Posterior vena cava (tissue), 2 donors: ENCODE results near the gene SETD3. TPM values are rescaled to one million over a fixed set of nuclear protein-coding genes. Genes with fewer than 3 reads are reported as not detected.

Experiments used
- DNase-seq: peaks from one replicate; pipeline ENCODE4 v3.0.0-alpha.2; 2020; ENCODE audit warnings: low spot score
- intact Hi-C, 2 donors: fragments of 100-400 bp; cut with DNase I; formaldehyde crosslinking; loops; one replicate each; pipeline versions ENCODE4 v1.14.1 to v1.14.2; 2022 to 2023
- total RNA-seq, 2 donors: library from RNA; stranded (reverse); fragmentation: NEBNext Ultra II Directional; extraction: Animal tissue kit (Norgen Biotek cat#: 25700); gene quantifications; one replicate each; pipeline ENCODE4 v1.2.1, GENCODE V29; 2021
- donor health status: DM: yes; HTN: yes; CAD: no.
- donor health status: DM: yes; HTN: yes; CAD: no.

The SETD3 gene
- total RNA-seq, 2 donors from 2014 or later, result 74.5 to 103 TPM

DNA sequence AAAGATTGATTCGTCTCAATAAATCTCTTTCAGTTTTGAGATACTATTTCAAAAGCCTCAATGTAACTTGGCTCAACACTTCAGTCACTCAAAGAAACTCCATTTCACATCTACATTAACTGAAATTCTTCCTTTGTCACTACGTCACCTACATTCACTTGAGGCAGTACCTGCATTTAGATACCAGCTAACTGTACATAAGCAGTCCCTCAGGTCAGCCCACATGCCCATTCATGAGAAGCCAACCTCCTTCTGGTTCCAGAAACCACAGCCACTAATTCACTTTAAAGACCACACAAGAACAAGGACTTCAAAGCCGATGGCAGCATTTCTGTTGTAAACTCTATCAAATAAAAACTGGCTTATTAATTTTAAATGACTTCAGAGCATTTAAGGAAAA is 43.0 kb downstream of the SETD3 start:
- DNase-seq, result no peak
- intact Hi-C loops, result no loop called here

DNA sequence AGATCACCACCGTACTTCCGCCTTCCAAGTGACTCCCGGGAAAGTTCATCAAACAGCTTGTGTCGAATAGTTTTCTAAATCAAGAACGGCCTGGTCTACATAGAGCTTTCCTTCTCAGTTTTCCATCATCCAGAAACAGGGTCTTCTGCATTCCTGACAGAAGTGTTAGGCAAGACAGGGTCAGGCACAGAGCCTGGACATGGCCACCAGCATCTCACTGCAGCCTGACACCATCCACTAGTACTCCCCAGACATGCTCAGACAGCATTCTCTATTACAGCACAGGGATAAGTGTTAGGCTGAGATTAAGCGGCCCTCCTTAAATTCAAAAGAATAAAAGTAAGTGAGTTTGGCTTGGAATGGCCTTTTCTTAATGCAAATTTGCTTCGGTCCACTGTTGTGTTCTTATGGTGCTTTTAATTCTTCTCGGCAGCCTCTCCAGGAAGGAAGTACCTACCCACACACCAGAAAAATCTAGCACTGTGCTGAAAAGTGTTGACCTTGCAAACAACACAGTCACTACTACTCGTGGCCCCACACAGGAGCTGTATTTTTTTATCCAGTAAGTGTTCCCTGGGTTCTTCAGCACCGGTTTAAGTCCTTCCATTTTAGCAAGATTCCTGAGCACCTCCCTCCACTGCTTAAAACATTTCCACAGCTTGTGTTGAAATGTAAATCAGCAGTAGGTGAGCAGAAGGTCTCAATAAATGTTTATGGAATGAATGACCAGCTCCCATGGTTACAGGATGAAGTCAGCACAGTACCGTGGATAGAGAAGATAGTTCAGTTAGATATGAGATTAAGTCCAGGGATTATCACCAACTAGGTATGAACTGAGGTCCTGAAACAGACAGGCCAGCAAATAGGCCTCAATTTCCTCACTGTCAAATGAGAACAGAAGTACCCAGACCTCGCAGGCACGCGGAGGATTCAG is 44.1 kb downstream of the SETD3 start:
- intact Hi-C loops, result no loop called here
- no peak for DNase-seq

DNA sequence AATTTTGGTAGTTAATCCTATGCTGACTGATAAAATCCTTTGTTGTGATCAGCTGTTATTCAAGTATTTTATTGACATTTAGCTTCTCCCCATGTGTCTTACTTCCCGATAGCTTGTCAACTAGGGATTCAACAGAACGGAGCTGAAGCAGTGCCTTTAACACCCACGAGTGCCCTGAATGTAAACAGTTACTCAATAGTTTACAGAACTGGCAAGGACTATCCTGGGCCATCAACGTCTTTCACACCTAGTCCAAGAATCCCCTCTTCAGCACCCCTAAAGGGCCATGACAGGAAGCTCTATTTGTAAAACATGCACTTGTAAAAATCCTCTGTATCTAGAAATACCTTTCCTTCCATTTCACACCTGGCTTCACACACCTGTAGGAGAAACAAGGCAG is 45.3 kb downstream of the SETD3 start:
- intact Hi-C loops, result no loop called here
- DNase-seq, result no peak

DNA sequence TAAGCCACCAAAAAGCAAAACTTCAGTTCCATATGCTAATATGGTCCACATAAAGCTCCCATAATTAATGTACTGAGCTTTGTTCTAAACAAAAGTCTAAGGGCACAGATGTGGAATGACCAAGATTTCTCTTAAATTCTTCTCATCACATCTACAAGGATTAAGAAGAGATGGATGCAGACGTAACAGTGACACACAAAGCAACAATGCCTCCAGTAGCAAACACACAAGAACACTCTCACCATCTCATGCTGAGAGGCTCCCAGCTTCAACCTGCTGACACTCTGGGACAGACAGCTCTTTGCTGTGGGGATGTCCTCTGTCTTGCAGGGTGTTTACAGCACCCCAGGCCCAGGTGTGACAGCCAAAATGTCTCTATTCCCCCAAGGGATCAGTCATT is 48.2 kb downstream of the SETD3 start:
- intact Hi-C loops, result no loop called here
- no peak for DNase-seq

DNA sequence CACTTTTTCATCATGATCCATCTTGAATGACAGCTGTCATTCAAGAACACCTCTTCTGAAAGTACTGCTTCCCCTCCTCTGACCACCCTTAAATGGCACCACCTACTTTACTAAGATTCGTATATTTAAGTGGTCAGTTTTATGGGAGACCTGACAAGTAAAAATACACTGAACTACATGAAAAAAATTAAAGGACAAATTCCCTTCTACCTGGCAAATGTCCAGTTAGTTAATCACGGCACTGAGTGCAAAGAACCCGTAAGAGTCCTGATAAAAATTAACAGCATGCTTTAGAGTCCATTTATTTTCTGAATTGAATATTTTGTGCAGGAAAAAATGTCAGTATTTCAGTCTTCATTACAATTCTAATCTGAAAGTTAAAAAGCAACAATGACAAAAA is 48.7 kb downstream of the SETD3 start:
- DNase-seq, result no peak
- intact Hi-C loops, result no loop called here

DNA sequence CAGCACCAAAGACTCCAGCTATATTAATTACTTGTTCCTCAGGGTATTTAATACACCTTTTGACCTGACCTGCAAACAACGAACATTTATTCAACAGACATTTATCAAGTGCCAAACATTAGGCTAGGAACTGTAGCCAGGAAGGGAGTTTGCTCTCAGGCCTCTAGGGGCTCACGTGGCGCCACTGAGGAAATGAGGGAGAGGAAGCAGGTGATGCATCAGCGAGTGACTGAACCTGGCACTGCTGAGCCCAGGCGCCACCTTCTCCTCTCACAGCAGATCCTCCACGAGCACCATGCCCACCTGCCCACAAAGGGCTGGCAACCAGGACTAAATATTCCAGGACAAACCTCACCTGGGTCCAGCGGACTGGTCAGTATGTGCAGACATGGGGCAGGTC is 50.2 kb downstream of the SETD3 start:
- no peak for DNase-seq
- intact Hi-C loops, result no loop called here

DNA sequence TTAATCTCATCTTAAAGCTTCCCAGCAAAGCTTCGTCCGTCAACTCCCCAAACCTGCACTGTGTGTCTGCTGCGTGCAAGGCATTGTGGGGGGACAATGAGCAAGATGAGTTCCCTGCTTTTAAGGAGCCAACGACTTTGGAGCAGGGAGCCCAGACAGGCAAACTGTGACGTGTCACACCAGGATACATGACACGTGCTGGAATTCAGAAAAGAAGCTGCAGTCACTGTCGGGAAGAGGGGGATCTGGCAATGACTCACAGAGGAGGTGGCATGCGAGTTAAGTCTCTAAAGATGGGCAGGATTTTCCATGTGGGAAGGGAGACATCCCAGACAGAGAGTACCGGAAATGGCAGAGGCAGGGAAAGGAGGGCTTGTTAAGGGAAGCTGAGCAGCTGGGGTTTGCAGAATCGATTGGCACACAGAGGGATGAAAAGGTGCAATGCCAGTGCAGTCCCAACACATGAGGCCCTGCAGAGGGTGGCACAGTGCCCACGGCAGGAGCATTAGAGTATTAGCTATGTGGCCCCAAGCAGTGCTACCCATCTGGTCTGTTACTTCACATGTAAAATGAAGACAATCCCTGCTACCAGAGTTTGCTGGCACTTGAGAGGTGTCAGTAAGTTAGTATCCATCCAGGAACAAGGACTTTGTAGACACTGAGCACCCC is 52.9 kb downstream of the SETD3 start:
- intact Hi-C loops, result no loop called here
- DNase-seq, result no peak

DNA sequence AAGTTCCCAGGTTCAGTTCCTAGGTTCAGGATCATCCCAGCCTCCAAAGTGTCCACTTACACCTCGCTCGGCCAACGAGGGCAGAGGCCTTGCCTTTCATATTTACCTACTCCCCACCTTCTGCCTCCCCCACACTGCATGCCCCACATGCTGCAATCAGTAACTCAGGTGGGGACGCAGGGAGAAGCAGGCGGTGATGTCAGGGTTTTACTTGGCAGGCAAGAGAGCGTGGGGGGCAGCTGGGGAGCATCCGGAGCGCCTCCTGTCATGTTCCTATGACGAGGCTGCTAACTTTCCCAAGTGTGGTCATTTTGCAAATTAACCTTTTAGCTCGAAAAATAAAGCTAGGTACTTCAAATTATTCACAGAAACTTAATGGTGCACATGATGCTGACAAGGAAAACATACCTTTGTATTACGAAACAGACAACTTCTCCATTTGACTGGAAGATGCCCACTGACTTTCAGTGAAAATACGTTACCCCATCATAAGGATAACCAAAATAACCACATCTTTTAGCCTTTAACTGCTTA is 53.8 kb downstream of the SETD3 start:
- intact Hi-C loops, result no loop called here
- DNase-seq, result no peak

DNA sequence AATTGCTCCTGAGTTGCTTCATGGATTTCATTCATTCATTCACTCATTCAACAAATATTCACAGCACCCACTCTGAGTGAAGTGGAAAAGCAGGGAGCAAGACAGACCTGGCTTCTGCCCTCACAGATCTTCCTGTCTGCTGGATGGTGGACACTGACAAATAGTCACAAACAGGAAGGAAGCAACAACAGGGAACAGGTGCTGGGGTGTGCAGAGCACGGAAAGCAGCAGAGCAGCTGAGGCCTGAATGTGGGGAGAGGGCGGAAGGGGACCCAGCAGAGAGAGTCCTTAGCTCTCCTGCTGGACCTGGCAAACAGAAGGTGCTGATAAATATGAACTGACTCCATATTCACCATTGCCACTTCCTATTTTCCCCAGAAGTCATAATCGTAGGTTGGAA is 54.4 kb downstream of the SETD3 start:
- DNase-seq, result no peak
- intact Hi-C loops, result no loop called here

DNA sequence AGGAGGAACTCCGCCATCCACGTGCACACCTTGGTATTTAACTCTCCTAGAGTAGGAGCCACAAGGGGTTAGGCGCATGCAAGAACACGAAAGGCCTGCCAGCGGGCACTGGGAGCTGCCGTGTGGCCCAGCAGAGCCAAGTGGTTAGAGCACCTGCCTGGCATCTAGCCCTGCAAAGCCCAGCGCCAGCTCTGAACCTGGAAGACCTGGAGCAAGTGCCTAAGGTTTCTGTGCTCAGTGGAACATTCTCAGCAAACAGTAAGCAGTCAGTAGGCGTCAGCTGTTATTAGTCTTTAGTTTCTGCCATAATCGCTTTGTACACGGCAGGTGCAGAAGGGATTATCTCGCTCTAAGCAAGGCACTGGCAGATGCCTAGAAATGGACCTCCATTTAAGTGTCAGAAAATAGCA is 55.4 kb downstream of the SETD3 start:
- intact Hi-C loops, result no loop called here
- no peak for DNase-seq

DNA sequence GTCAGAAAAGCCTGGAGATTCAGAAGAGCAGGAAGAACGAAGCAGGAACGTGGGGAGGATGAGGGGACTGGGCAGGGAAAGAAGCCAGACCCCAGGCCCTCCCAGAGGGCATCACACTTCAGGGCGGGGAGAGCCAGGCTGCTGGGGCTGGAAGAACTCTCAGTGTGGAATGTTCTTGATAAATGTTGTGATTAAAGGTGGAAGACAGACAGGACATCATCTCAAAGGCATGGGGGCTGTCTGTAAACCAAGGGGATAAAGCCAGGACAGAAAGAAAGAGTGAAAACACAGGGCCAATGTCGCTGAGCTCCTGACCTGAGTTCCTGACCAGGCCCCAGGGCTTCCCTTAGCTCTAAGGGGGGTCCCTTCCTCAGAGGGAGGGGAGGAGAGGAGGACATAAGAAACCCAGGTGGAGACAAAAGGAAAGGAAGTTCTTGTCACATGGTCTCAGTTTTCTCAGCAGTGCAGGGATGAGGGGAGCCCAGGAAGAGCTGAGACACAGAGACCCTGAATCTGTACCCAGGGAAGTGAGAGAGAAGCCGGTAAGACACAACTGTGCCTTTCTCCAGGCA is 56.3 kb downstream of the SETD3 start:
- intact Hi-C loops, result no loop called here
- DNase-seq, result no peak

DNA sequence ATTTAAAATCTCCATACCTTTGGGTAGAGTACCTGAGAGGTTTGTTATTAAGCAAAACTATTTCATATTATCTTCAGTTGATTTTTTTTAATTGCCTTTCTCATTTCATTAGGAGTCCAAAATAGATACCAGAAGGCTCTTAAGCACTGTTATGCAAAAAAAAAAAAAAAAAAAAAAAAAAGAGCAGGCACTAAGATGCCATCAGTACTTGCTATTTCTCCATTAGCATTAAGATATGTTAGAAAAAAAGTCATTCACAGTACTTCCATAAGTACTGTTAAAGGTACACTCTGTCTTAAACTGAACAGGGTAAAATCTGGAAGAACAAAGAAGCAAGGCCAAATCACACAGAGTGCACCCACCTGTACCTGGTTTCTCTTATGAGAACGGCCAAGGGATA is 57.2 kb downstream of the SETD3 start:
- DNase-seq, result no peak
- intact Hi-C loops, result no loop called here

DNA sequence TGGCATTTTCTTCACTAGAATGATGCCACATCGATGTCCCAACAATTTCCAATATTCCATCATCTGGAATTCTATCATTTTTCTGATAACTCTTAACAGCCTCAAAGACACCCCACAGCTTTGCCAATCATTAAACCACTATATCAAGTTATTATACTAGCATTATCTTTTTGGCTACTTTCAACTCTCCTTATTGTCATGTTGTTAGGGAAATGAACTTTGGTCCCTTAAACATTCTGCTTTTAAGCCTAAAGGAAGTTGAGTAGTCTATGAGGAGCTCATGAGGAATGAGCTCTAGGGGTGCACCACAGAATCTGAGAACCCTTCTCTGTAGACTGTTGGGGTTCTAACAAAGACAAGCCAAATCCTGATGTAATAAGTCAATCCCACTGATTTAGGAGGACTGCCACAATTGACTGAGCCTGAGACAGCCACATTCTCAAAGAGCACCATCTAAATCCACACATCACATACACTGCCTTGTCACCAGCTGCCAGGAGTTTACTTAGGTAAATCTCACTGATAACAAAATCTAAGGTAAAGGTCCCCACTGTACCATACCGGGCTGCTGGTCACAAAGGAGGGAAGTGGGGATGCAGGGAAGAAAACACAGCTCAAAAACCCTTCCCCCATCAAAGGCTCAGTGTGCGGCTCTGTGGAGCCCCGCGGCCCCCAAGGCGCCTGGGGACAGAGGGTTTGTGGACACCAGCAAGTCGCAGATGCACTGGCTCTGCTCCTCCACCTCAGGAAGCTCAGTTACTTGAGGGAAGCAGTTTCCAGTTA is 58.2 kb downstream of the SETD3 start:
- no peak for DNase-seq
- intact Hi-C loops, result no loop called here

DNA sequence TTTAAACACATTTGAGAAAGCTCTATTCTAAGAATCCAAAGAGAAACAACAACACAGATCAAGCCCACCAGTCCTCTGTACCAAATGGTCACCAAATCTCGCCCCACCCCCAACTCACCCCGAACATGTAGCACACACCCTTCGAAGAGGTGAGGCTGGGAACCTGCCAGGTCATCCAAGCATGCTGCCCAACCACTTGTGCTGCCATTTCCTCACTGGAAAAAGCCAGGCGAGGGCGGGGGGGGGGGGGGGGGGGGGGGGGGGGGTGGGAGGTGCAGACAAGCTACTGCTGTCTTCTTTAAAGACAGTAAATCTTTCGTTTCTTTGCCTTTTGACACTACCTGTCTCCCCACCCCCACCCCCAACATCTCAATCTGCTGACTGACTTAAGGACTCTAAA is 59.9 kb downstream of the SETD3 start:
- intact Hi-C loops, result no loop called here
- no peak for DNase-seq

DNA sequence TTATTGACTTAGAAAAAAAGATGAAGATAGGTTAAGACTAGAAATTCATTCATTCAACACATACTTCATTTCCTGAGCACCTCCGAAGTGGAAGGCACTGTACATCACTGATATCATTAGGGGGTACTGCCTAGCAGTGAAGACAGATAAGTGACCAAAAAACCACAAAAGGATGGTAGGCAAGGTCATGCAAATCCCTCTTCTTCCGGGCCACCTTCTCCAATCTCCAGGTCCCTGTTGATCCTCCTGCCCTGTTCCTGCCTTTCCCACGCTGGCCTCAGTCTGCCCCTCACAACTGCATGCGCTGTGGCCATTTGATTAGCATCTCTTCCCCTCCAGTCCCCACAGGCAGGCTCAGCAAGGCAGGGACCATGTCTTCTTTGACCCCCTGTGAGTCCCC is 60.8 kb downstream of the SETD3 start:
- no peak for DNase-seq
- intact Hi-C loops, result no loop called here

DNA sequence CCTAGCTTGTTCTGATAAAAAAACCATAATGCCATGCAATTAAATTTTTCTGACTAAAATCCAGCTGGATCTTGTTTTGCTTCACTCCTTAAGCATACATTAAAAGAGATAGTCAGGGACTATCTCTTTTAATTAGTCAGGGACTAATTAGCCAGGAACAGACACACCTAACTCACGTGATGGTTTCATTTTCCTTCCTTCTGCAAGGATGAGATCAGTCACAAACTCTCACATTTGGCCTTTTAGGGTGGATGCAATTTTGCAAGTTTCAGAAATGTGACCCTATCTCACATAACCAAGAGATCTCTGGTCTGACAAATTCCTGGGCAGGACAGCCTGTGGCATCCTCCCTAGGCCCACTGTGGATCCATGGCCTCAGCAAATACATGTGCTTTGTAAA is 62.4 kb downstream of the SETD3 start:
- intact Hi-C loops, result no loop called here
- DNase-seq, result no peak

DNA sequence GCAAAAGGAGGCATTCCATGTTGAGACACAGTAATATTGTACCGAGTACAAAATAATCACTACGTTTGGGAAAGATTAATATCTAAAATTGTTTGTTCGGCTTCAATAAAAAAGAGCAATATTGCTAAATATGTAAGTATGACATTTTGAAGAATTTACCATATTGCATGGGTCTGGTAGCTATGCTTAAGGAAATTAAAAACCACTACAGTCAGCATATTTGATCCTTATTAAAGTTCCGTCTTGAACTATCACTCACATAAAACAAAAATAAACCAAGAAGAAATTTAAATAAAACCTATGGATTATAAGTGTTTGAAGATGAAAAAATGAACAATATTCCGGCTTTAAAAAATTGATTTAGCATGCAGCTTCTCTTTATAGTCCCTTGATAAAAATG is 63.8 kb downstream of the SETD3 start:
- intact Hi-C loops, result no loop called here
- DNase-seq, result no peak

DNA sequence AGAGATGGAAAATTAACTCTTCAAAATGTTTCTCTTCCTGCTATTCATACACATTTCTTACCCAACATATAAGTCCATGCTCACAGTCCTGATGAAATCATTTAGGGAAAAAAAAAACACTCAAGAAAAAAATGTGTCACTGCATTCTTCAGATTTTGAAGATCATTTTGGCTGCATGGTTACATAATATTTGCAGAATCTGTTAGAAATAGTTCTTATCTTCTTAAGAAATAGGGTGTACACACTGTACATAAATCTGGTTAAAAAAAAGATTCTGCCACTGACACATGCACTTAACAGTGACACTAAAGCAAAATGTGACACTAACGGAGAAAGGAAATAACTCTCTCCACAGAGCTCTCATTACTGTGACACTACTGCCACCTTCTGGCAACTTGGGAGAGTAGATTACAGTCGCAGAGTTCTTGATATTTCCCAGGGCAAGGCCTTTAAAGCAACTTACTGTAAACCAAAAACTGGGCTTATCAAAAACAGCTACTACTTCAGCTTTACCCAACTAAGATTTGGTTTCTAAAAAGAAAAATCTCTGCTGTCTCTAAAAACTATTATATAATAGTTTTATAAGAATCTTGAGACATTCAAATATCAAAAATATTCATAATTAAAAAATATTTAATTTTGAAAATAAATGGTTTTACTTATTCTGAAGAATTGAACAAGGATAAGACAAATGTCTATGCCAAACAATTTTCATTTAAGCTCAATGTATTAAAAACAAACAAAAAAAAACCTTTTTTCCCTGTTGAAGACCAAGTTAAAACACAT is 65.0 kb downstream of the SETD3 start:
- no peak for DNase-seq
- intact Hi-C loops, result no loop called here

DNA sequence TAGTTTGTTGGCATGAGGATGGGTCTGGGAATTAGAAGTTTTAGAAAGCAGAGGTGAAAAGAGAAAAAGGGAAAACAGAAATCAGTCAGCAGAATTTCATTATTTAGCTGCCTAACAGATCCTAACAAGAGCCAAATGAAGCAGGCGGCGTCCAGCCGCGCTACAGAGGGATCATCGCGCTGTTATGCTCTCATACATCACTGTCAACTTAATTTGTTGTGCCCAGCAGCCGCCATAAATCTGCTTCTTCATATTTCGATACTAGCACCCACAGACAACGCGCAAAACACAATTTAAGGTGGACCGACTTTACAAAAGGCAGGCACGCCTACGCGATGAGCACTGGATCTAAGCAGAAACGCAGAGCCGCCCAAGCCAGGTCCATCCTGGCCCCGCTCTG is 66.7 kb downstream of the SETD3 start:
- intact Hi-C loops, result no loop called here

More for the DNA sequence above, 66.7 kb downstream of the SETD3 start:
- DNase-seq, result no peak
